Astrocyte of the spinal cord (primary cell): ENCODE results near the gene MLPH.

ENCODE experiments used
- DNase-seq: peaks from one replicate; pipeline ENCODE4 v3.0.0; 2011; ENCODE audit warnings: low read depth, low spot score
- H3K4me3 ChIP-seq: 2 replicates; pipeline ENCODE4 v1.5.1; 2011; ENCODE audit warnings: low read depth, mild to moderate bottlenecking, low read length, moderate library complexity
- in situ Hi-C: cut with HindIII; loops from 2 replicates; pipeline ENCODE4 v1.10.0; 2017; ENCODE audit warnings: low sequenced_read_pairs
- TF ChIP-seq, protein P1 (sequence below): IDR thresholded peaks from 2 replicates; pipeline ENCODE4 v1.5.1; 2012; ENCODE audit warnings: low read depth, mild to moderate bottlenecking, low read length, inconsistent platforms

MLPH gene

DNA sequence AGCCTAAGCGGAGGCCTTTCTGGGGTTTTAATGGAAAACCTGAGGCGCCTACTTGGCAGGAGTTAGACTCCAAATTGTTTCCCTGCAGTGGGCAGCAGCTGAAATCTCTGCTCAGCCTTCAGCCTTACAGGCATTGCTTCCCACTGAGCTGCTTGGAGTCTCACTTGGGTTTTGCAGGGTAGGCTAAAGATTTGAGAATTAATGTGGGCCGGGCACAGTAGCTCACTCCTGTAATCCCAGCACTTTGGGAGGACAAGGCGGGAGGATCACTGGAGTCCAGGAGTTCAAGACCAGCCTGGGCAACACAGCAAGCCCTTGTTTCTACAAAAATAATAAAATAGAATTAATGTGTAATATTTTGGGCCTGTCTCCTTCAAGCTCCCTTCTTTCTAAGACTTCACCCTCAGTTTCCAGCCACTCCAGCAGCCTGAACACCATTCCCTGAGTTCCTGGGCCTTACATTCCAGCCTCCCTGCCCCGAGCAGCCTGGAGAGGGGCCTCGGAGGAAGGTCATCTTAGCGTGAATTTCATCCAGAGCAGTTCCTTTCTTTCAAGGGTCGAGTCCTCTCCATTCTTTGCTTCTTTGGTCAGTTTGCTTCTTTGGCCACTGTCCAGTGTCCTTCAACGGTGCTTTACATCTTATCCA lies 112.5 kb downstream of the MLPH start:
- in situ Hi-C loops, result no loop called here
- no peak for DNase-seq
- no peak overlapping the region for H3K4me3 ChIP-seq
- TF ChIP-seq, protein P1, sequence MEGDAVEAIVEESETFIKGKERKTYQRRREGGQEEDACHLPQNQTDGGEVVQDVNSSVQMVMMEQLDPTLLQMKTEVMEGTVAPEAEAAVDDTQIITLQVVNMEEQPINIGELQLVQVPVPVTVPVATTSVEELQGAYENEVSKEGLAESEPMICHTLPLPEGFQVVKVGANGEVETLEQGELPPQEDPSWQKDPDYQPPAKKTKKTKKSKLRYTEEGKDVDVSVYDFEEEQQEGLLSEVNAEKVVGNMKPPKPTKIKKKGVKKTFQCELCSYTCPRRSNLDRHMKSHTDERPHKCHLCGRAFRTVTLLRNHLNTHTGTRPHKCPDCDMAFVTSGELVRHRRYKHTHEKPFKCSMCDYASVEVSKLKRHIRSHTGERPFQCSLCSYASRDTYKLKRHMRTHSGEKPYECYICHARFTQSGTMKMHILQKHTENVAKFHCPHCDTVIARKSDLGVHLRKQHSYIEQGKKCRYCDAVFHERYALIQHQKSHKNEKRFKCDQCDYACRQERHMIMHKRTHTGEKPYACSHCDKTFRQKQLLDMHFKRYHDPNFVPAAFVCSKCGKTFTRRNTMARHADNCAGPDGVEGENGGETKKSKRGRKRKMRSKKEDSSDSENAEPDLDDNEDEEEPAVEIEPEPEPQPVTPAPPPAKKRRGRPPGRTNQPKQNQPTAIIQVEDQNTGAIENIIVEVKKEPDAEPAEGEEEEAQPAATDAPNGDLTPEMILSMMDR, result no peak

DNA sequence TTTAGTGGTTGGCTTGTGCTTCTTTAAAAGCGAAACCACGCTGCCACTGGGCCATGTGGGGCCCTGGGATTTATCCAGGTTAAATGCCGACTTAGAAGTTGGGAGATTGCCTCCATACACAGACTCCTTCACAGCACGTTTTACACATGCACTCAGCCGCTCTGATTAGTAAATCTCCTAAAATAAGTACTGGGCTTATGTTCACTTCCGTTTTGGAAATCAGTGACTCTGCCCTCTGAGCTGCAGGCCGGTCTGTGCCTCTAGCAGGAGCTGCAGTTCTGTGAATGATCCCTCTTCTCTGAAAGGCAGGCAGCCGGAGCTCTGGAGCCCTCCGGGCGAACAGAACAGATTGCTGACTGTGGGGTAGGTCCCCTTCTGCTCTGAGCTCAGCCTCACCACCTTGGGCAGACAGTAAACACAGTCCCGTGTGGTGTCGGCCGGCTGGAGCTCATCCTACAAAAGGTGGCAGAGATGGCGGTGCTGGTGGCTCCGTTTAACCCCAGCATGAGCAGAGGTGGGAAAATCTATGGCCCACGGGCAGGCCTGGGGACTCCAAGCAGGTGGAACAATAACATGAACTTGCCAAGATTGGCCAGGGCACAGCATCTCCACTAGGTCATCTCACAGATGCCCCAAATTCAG lies 113.3 kb downstream of the MLPH start:
- in situ Hi-C loops, result no loop called here
- no peak for DNase-seq
- H3K4me3 ChIP-seq, result no peak overlapping the region
- TF ChIP-seq, protein P1, result no peak

DNA sequence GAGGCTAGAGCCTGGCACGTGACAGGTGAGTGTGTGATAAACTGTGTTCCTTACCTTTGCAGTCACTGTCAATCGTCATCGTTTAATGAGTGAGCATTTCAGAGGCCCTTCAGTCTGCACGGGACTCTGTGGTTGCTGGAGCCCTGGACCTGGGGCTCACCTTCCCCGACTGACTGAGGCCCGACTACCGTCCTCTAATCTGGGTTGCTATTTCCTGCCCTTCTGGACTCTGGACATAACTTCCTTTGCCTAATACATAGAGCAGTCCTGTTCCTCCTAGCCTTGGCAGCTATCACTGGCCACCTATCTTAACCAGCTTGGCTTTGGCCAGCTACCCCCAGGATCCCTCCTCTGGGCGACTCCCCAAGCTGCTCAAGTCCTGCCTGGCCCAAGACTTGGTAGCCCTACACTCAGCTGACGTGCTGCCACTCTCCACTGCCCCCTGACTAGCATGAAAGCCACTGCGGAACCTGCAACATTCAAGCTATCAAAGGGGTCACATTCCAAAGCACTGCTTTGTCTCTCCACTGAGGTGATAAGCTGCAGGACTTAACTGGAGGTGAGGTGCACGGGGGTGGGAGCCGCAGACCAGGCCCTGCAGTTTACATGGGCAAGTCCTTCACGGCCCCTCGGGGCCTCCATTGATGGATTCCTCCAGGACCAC lies 114.5 kb downstream of the MLPH start:
- TF ChIP-seq, protein P1, result peak; percentile 11
- no peak overlapping the region for H3K4me3 ChIP-seq
- no peak for DNase-seq
- in situ Hi-C loops, result no loop called here

DNA sequence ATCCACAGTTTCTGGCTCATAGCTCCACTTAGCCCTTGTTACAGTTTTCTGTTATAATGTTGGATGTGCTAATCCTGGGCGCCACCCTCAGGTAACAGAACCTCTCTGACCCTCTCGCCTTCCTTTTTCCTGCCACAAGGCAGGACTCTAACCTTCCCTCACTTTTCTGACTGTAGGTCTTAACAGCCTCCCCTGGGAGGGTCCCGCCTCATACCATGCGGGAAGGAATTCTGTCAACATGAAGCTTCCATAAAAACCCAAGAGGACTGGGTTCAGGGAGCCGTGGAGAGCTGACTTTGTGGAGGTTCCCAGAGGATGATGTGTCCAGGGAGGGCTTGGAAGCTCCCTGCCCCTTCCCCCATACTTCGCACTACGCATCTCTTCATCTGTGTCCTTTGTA lies 115.4 kb downstream of the MLPH start:
- no peak overlapping the region for H3K4me3 ChIP-seq

DNA sequence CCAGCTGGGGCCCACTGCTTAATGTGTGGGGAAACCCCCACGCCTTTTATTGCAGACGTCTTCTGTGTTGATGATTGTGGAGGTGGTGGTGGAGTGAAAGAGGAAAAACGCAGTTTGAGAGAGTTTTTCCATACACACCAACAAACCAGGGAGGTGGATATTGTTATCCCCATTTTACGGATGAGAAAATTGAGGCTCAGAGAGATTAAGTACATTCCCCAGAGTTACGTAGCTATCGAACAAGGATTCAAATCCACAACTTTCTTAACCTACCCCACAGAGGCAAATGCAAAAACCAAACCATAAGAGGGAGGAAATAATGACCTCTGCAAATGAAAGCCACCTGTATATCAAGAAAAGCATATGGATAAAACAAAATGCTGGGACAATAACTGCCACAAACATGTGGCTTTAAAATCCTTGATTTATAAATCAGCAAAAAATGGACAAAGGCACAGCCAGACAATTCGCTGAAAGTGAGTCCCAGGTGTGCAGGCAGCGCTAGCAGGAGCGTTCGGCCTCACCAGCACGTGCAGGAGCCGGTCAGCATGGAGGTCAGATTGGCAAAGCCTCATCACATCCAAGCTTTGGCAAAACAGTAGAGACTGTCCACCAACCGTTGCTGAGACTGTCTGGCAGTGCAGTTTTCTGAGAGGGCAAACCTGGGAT lies 116.1 kb downstream of the MLPH start:
- DNase-seq, result no peak
- in situ Hi-C loops, result no loop called here
- H3K4me3 ChIP-seq, result no peak overlapping the region
- TF ChIP-seq, protein P1, result no peak

More for the DNA sequence above, 115.4 kb downstream of the MLPH start:
- in situ Hi-C loops, result no loop called here
- TF ChIP-seq, protein P1, result no peak
- DNase-seq, result no peak

DNA sequence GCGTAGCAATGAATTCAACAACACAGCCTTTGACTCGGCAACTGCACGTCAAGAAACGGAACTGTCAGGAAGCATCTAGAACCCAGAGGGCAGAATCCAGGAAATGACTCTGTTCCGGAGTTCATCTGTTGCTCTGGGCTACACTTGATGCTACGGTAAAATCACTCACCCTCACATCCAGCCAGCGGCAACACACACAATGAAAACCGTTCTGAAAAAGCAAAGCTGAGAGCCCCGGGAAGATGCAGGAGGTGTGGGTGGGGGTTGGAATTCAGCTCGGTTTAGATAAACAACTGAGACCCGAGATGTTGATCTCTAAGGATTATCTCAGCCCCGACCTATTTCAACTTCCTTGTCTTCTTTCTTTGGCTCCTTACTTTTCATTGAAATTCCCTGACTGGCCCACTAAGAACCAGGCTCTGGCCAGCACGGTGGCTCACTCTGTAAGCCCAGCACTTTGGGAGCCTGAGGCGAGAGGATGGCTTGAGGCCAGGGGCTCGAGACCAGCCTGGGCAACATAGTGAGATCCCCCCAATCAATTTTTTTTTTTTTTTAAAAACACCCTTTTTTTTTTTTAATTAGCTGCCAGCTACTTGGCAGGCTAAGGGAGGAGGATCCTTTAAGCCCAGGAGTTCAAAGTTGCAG lies 116.8 kb downstream of the MLPH start:
- no peak overlapping the region for H3K4me3 ChIP-seq

More for the DNA sequence above, 116.8 kb downstream of the MLPH start:
- peak; percentile 54 for DNase-seq
- TF ChIP-seq, protein P1, result no peak
- in situ Hi-C loops, result no loop called here
